Measurements from ENCODE around the gene IGLON5.

The IGLON5 gene

DNA sequence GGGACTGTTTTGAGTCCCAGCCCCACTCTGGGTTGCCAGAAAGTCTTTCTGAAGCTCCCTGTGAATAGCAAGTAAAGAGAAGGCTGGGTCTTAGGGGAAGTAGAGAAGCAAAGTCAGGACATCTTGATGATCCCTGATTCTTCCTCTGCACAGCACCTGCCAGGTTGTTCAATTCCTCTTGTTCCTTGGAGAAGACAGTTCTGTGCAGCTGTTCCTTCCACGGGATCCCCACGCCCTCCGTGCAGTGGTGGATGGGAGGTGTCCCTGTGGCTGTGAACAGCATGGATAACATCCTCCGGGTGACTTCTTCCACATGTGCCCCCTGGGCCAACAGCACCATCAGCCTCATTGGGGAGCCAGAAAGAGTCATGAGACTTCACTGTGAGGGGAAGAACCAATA, 29.1 kb upstream of the IGLON5 start:
- no peak for DNase-seq (ENCODE audit: insufficient read length, low spot score)
- TF ChIP-seq CTCF (IDR thresholded peaks at IDR 0.05; ENCODE audit: insufficient read depth, missing control alignments), result no peak
- no peak for FAIRE-seq

GRCh38 chr19:51285682-51286081, 25.8 kb upstream of the IGLON5 start:
- FAIRE-seq (no peak), DNase-seq (ENCODE audit: insufficient read length, low spot score) (no peak)
- TF ChIP-seq CTCF (IDR thresholded peaks at IDR 0.05; ENCODE audit: insufficient read depth, missing control alignments), result no peak

GRCh38 chr19:51289635-51290034, 21.8 kb upstream of the IGLON5 start:
- TF ChIP-seq CTCF (IDR thresholded peaks at IDR 0.05; ENCODE audit: insufficient read depth, missing control alignments), result no peak
- DNase-seq (ENCODE audit: insufficient read length, low spot score) (no peak), FAIRE-seq (no peak)

DNA sequence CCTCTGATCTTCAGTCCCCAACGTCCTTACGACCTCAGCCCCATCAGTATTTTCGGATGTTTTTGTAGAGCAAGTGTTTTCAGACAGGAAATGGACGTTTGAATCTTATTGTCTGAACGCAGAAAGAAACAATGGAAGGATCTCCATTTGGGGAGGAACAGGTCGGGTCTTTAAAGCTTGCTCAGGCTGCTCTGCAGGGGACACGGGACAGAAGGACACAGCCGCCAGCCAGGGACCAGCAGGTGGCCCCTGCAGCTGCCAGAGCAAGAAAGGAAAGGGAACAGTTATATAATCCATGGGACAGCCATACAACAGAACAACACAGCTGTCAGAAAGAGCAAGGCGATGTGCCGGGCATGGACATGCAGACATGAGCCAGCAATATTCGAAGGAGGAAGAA, 18.5 kb upstream of the IGLON5 start:
- no peak for TF ChIP-seq CTCF (IDR thresholded peaks at IDR 0.05; ENCODE audit: insufficient read depth, missing control alignments)
- FAIRE-seq, result no peak
- DNase-seq (ENCODE audit: insufficient read length, low spot score), result no peak

GRCh38 chr19:51293571-51294210, 17.8 kb upstream of the IGLON5 start:
- DNase-seq (ENCODE audit: insufficient read length, low spot score), result no peak
- no peak for FAIRE-seq
- no peak for TF ChIP-seq CTCF (IDR thresholded peaks at IDR 0.05; ENCODE audit: insufficient read depth, missing control alignments)

DNA sequence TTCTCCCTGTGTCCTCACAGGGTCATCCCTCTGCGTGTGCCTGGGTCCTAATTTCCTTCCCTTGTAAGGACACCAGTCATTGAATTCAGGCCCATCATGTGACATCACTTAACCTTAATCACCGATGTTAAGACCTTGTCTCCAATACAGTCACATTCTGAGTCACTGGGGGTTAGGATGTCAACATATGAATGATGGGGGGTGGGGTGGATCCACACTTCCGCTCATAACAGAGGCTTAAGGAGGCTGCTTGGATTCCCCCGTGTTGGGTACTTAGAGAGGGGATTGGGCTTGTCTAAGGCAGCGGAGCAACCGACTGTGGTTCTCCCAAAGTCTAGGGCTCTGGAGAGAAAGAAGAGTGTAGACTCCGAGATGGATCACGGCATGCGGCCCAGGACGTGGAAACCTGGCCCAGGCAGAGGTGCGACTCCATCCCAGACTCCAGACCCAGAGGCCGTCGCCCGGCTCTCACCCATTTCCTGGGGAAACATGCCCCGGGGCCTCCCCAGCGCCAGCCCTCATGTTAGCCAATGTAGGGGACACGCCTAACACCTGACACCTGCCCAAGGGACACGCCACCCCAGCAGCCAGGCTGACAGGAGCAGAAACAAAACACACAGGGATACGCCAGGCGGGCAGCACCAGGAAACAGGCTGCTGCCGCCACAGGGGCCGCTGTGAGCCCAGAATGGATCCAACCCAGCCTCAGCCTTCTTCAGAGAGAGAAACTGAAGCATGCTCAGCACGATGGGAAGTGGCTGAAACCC, 17.1 kb upstream of the IGLON5 start:
- DNase-seq (ENCODE audit: insufficient read length, low spot score), result no peak
- FAIRE-seq, result no peak
- no peak for TF ChIP-seq CTCF (IDR thresholded peaks at IDR 0.05; ENCODE audit: insufficient read depth, missing control alignments)

- no peak for TF ChIP-seq CTCF (IDR thresholded peaks at IDR 0.05; ENCODE audit: insufficient read depth, missing control alignments)
- FAIRE-seq (no peak), DNase-seq (ENCODE audit: insufficient read length, low spot score) (no peak)
These were observed 16.5 kb upstream of the IGLON5 start for GRCh38 chr19:51294977-51295375.
